ENCODE data around the gene ATOX1. TPM values are rescaled to one million over a fixed set of nuclear protein-coding genes. Genes with fewer than 3 reads are reported as not detected.

ATOX1 gene
- total RNA-seq, 1 donor from 2014 or later: 265 TPM

DNA sequence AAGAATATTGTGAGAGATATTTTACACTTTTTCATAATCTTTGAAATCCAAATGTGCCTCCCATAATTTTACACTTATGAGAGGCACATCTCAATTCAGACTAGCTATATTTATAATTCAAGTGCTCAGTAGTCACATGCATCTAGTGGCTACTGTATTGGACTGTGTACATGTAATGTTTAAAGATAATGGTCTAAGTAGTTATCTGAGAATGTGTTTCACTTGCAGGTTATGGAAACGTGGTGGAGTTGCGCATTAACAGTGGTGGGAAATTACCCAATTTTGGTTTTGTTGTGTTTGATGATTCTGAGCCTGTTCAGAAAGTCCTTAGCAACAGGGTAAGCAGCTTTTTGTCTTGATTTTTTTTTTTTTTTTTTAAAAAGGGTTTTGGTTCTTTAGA lies 42.1 kb upstream of the ATOX1 start:
- DNase-seq (ENCODE audit: low read depth) (no peak), FAIRE-seq (no peak)
- H4K20me1 ChIP-seq (ENCODE audit: insufficient read depth, low read length): peaks cover 70% of the 10 kb centered on the region
- H3K9me3 ChIP-seq (ENCODE audit: insufficient read depth, low read depth, low read length): no peaks in the 10 kb centered on the region
- peaks cover 53% of the 10 kb centered on the region for H3K36me3 ChIP-seq (ENCODE audit: insufficient read depth, low read length)
- Mint-ChIP-seq H3K4me1 (ENCODE audit: low read depth, unreplicated experiment) (peaks cover 10% of the 10 kb centered on the region), H3K36me3 (ENCODE audit: low read depth, unreplicated experiment) (peaks cover 16% of the 10 kb centered on the region), H3K27me3 (ENCODE audit: low read depth, unreplicated experiment) (no peaks in the 10 kb centered on the region), H3K4me3 (ENCODE audit: unreplicated experiment) (no peak overlapping the region), H3K9me3 (ENCODE audit: unreplicated experiment) (no peaks in the 10 kb centered on the region), H3K27ac (ENCODE audit: unreplicated experiment) (no peak overlapping the region)
- peaks cover 60% of the 10 kb centered on the region for H3K79me2 ChIP-seq (ENCODE audit: insufficient read depth, low read length)
- H3K27ac ChIP-seq (ENCODE audit: low read depth, low read length): no peak overlapping the region
- H3K4me2 ChIP-seq (ENCODE audit: low read length): no peak overlapping the region
- no peak overlapping the region for H2AFZ ChIP-seq (ENCODE audit: low read depth, low read length)
- TF ChIP-seq CTCF (IDR thresholded peaks at IDR 0.05; ENCODE audit: insufficient read depth, low read depth, low read length): no peak
- TF ChIP-seq EZH2 (IDR thresholded peaks at IDR 0.05; ENCODE audit: insufficient read depth, low read length): no peak
- no peak overlapping the region for H3K9ac ChIP-seq (ENCODE audit: low read length)
- H3K27me3 ChIP-seq (ENCODE audit: insufficient read depth, low read length): no peaks in the 10 kb centered on the region
- peaks cover 6% of the 10 kb centered on the region for H3K4me1 ChIP-seq (ENCODE audit: insufficient read depth, low read length)
- no peak overlapping the region for H3K4me3 ChIP-seq (ENCODE audit: insufficient read depth, low read depth, low read length)

- H3K27ac ChIP-seq (ENCODE audit: low read depth, low read length): no peak overlapping the region
- H3K4me1 ChIP-seq (ENCODE audit: insufficient read depth, low read length): peaks cover 4% of the 10 kb centered on the region
- Mint-ChIP-seq H3K4me1 (ENCODE audit: low read depth, unreplicated experiment) (peaks cover 8% of the 10 kb centered on the region), H3K4me3 (ENCODE audit: unreplicated experiment) (peak overlapping the region; percentile 0), H3K9me3 (ENCODE audit: unreplicated experiment) (no peaks in the 10 kb centered on the region), H3K36me3 (ENCODE audit: low read depth, unreplicated experiment) (peaks cover 19% of the 10 kb centered on the region), H3K27me3 (ENCODE audit: low read depth, unreplicated experiment) (no peaks in the 10 kb centered on the region), H3K27ac (ENCODE audit: unreplicated experiment) (no peak overlapping the region)
- DNase-seq (ENCODE audit: low read depth) (peak; percentile 28), FAIRE-seq (peak; percentile 9)
- H2AFZ ChIP-seq (ENCODE audit: low read depth, low read length): no peak overlapping the region
- H3K4me3 ChIP-seq (ENCODE audit: insufficient read depth, low read depth, low read length): no peak overlapping the region
- H3K27me3 ChIP-seq (ENCODE audit: insufficient read depth, low read length): no peaks in the 10 kb centered on the region
- no peaks in the 10 kb centered on the region for H3K9me3 ChIP-seq (ENCODE audit: insufficient read depth, low read depth, low read length)
- H3K79me2 ChIP-seq (ENCODE audit: insufficient read depth, low read length): peaks cover 63% of the 10 kb centered on the region
- H3K36me3 ChIP-seq (ENCODE audit: insufficient read depth, low read length): peaks cover 62% of the 10 kb centered on the region
- no peak for TF ChIP-seq CTCF (IDR thresholded peaks at IDR 0.05; ENCODE audit: insufficient read depth, low read depth, low read length)
- TF ChIP-seq EZH2 (IDR thresholded peaks at IDR 0.05; ENCODE audit: insufficient read depth, low read length): no peak
- no peak overlapping the region for H3K9ac ChIP-seq (ENCODE audit: low read length)
- H3K4me2 ChIP-seq (ENCODE audit: low read length): peak overlapping the region; percentile 18
- H4K20me1 ChIP-seq (ENCODE audit: insufficient read depth, low read length): peaks cover 72% of the 10 kb centered on the region
These were observed 41.0 kb upstream of the ATOX1 start for GRCh38 chr5:151799407-151799806.

DNA sequence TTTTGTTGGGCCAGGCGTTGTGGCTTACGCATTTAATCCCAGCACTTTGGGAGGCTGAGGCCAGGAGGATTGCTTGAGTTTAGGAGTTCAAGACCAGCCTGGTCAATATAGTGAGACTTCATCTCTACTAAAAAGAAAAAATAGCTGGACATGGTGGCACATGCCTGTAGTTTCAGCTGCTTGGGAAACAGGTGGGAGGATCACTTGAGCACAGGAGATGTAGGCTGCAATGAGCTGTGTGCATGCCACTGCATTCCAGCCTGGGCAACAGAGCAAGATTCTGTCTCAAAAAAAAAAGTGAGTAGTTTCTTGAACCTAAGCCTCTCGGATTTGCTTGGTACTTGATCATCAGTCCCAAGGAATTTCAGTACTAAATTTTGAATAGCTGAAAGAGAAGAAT lies 40.2 kb upstream of the ATOX1 start:
- Histone ChIP-seq H3K9ac (ENCODE audit: low read length) (no peak overlapping the region), H3K9me3 (ENCODE audit: insufficient read depth, low read depth, low read length) (no peaks in the 10 kb centered on the region), H3K4me2 (ENCODE audit: low read length) (no peak overlapping the region), H3K36me3 (ENCODE audit: insufficient read depth, low read length) (peaks cover 64% of the 10 kb centered on the region), H2AFZ (ENCODE audit: low read depth, low read length) (no peak overlapping the region), H3K27ac (ENCODE audit: low read depth, low read length) (no peak overlapping the region), H4K20me1 (ENCODE audit: insufficient read depth, low read length) (peaks cover 73% of the 10 kb centered on the region), H3K4me3 (ENCODE audit: insufficient read depth, low read depth, low read length) (no peak overlapping the region), H3K79me2 (ENCODE audit: insufficient read depth, low read length) (peaks cover 65% of the 10 kb centered on the region), H3K4me1 (ENCODE audit: insufficient read depth, low read length) (peaks cover 4% of the 10 kb centered on the region), H3K27me3 (ENCODE audit: insufficient read depth, low read length) (no peaks in the 10 kb centered on the region)
- no peak for TF ChIP-seq EZH2 (IDR thresholded peaks at IDR 0.05; ENCODE audit: insufficient read depth, low read length)
- TF ChIP-seq CTCF (IDR thresholded peaks at IDR 0.05; ENCODE audit: insufficient read depth, low read depth, low read length): no peak
- no peaks in the 10 kb centered on the region for H3K9me3 Mint-ChIP-seq (ENCODE audit: unreplicated experiment)
- peaks cover 8% of the 10 kb centered on the region for H3K4me1 Mint-ChIP-seq (ENCODE audit: low read depth, unreplicated experiment)
- H3K27me3 Mint-ChIP-seq (ENCODE audit: low read depth, unreplicated experiment): no peaks in the 10 kb centered on the region
- no peak overlapping the region for H3K4me3 Mint-ChIP-seq (ENCODE audit: unreplicated experiment)
- DNase-seq (ENCODE audit: low read depth) (no peak), FAIRE-seq (no peak)
- peaks cover 18% of the 10 kb centered on the region for H3K36me3 Mint-ChIP-seq (ENCODE audit: low read depth, unreplicated experiment)
- H3K27ac Mint-ChIP-seq (ENCODE audit: unreplicated experiment): no peak overlapping the region
